ENCODE measurements around the gene ZIC2. TPM values are rescaled to one million over a fixed set of nuclear protein-coding genes. Genes with fewer than 3 reads are reported as not detected.

Gene ZIC2
- total and polyA plus RNA-seq, 2 of the 4 experiments (the other 2 are of a cell fraction): not detected

- no peak overlapping the region for H3K23ac ChIP-seq (ENCODE audit: low read depth, low read length)
- no peak overlapping the region for H3K4ac ChIP-seq (ENCODE audit: low read depth, low read length)
- no peak overlapping the region for H3K18ac ChIP-seq (ENCODE audit: low read depth, low read length)
- H3K9ac ChIP-seq (ENCODE audit: low read depth, low read length): no peak overlapping the region
- ATAC-seq (ENCODE audit: low read depth): no peak
- H3K27me3 ChIP-seq (ENCODE audit: control insufficient read depth, insufficient read depth, low read length): peaks cover 93% of the 10 kb centered on the region
- H3K9me3 ChIP-seq (ENCODE audit: control insufficient read depth, insufficient read depth, low read length): peaks cover 31% of the 10 kb centered on the region
- no peak overlapping the region for H2AK9ac ChIP-seq (replicated peaks; ENCODE audit: low read depth, low read length, poor library complexity)
- no peak overlapping the region for H4K5ac ChIP-seq (ENCODE audit: low read depth, low read length)
- H3K79me1 ChIP-seq (ENCODE audit: low read depth in 1 of 2, low read length in 2 of 2): no peaks in the 10 kb centered on the region
- no peak overlapping the region for H3K56ac ChIP-seq (ENCODE audit: extremely low read depth, insufficient read depth, low read length)
- dilution Hi-C loops (cut with HindIII; ENCODE audit: low sequenced_read_pairs, unreplicated experiment): no loop called here
- H2BK5ac ChIP-seq (ENCODE audit: low read depth, low read length, poor library complexity, severe bottlenecking): no peak overlapping the region
- H2AFZ ChIP-seq (replicated peaks; ENCODE audit: low read length, poor library complexity): no peak overlapping the region
- no TSS peak for BruUV-seq (replicated peaks)
- no peaks in the 10 kb centered on the region for H3K4me1 ChIP-seq (ENCODE audit: control insufficient read depth, insufficient read depth, low read length)
- no peak overlapping the region for H4K8ac ChIP-seq (ENCODE audit: low read depth in 2 of 2, low read length in 2 of 2)
- H2BK120ac ChIP-seq (ENCODE audit: low read depth, low read length): no peak overlapping the region
- H3K9me1 ChIP-seq (ENCODE audit: insufficient read depth, low read length): 0 out of 2 replicates have a peak, but pooled peaks cover 3% of the 10 kb centered on the region
- H3K14ac ChIP-seq (replicated peaks; ENCODE audit: low read depth, low read length): no peak overlapping the region
- in situ Hi-C loops (cut with MboI; ENCODE audit: low sequenced_read_pairs): no loop called here
- H2BK20ac ChIP-seq (ENCODE audit: low read depth, low read length): no peak overlapping the region
- H2BK15ac ChIP-seq (ENCODE audit: low read depth, low read length): no peak overlapping the region
- H3K27ac ChIP-seq (ENCODE audit: insufficient read depth, low read length): no peak overlapping the region
- no peak overlapping the region for H3K4me2 ChIP-seq (ENCODE audit: low read depth, low read length)
- POLR2A ChIA-PET (ENCODE audit: unreplicated experiment): no interaction called here
- CTCF ChIA-PET: interaction anchor here (0.6 kb wide), 1 partner anchor 213 kb away, joined by 3 read pairs; no protein-coding TSS in a partner anchor
- no peak for DNase-seq
- H4K91ac ChIP-seq (ENCODE audit: insufficient read depth, low read depth, low read length): no peak overlapping the region
- no peak overlapping the region for H3K4me3 ChIP-seq (ENCODE audit: insufficient read depth, low read depth, low read length)
- intact Hi-C loops (cut with micrococcal nuclease): no loop called here
- 42% methylated on average over 2 of the region's 35 CpGs; no CpG with 5 or more reads in 1 of the 2 experiments for WGBS, 2 experiments (ENCODE audit: extremely low coverage in 2 of 2, insufficient read length in 1 of 2)
- no peak overlapping the region for H2AK5ac ChIP-seq (ENCODE audit: low read depth, low read length)
- no peaks in the 10 kb centered on the region for H3K36me3 ChIP-seq (ENCODE audit: control insufficient read depth, insufficient read depth, low read length)
- peaks cover 8% of the 10 kb centered on the region for H4K20me1 ChIP-seq (ENCODE audit: insufficient read depth, low read length)
- TF ChIP-seq SMC3 (IDR thresholded peaks at IDR 0.05; ENCODE audit: low read depth, low read length) (no peak), MXI1 (IDR thresholded peaks at IDR 0.05; ENCODE audit: borderline replicate concordance, low read depth, low read length) (no peak), CHD1 (IDR thresholded peaks at IDR 0.05; ENCODE audit: low read depth, low read length) (no peak), USF2 (IDR thresholded peaks at IDR 0.05; ENCODE audit: low read depth, low read length) (no peak), FOS (IDR thresholded peaks at IDR 0.05; ENCODE audit: low read depth, low read length) (no peak), CEBPB (IDR thresholded peaks at IDR 0.05; ENCODE audit: low read depth, low read length) (no peak), ELK1 (IDR thresholded peaks at IDR 0.05; ENCODE audit: borderline replicate concordance, low read depth, low read length) (no peak), RFX5 (IDR thresholded peaks at IDR 0.05; ENCODE audit: low read depth, low read length) (no peak), NFE2L2 (IDR thresholded peaks at IDR 0.05; ENCODE audit: low read depth, low read length) (no peak), POLR2A (IDR thresholded peaks at IDR 0.05; ENCODE audit: low read depth, low read length) (no peak), MAZ (IDR thresholded peaks at IDR 0.05; ENCODE audit: borderline replicate concordance, low read depth, low read length) (no peak), RAD21 (IDR thresholded peaks at IDR 0.05; ENCODE audit: low read length) (no peak), CTCF (conservative IDR thresholded peaks at IDR 0.05; ENCODE audit: low read depth, low read length) (no peak), MAFK (IDR thresholded peaks at IDR 0.05; ENCODE audit: low read depth, low read length) (no peak), BHLHE40 (IDR thresholded peaks at IDR 0.05; ENCODE audit: low read depth, low read length) (no peak)
Observed at GRCh38 chr13:99991013-99991827, 9.6 kb downstream of the ZIC2 start.

All from IMR-90 (cell line).